KMS-11 (cell line): ENCODE measurements around the gene ORC3.
A peak's percentile ranks its signal among the peaks of the same experiment; 100 is the strongest.

ENCODE experiments used
- H2AFZ ChIP-seq: fragments of 200-600 bp; sonication (generic); 2 replicates; pipeline ENCODE4 v1.6.1; 2016; ENCODE audit warnings: antibody characterized with exemption, mixed run types, low read depth
- H3K27ac ChIP-seq: fragments of 200-600 bp; sonication (generic); 2 replicates; pipeline ENCODE4 v1.6.1; 2016; ENCODE audit warnings: mild to moderate bottlenecking, mixed run types
- H3K27me3 ChIP-seq: fragments of 200-600 bp; sonication (generic); 2 replicates; pipeline ENCODE4 v1.6.1; 2017; ENCODE audit warnings: mild to moderate bottlenecking, low read depth, mixed run types, moderate library complexity; ENCODE audit not compliant: insufficient read depth
- H3K36me3 ChIP-seq: fragments of 200-600 bp; sonication (generic); 2 replicates; pipeline ENCODE4 v1.6.1; 2017; ENCODE audit warnings: mild to moderate bottlenecking, mixed run types; ENCODE audit not compliant: insufficient read depth
- H3K4me1 ChIP-seq: fragments of 200-600 bp; sonication (generic); 2 replicates; pipeline ENCODE4 v1.6.1; 2016; ENCODE audit warnings: mild to moderate bottlenecking, low read depth, mixed run types; ENCODE audit not compliant: poor library complexity, severe bottlenecking
- H3K4me2 ChIP-seq: fragments of 200-600 bp; sonication (generic); 2 replicates; pipeline ENCODE4 v1.7.0; 2016; ENCODE audit warnings: mild to moderate bottlenecking, mixed run types
- H3K4me3 ChIP-seq: fragments of 200-600 bp; sonication (generic); IDR thresholded peaks from 2 replicates; pipeline ENCODE4 v1.6.1; 2017; ENCODE audit warnings: low read depth, low read length, mixed read lengths; ENCODE audit not compliant: insufficient read depth
- H3K79me2 ChIP-seq: fragments of 200-600 bp; sonication (generic); 2 replicates; pipeline ENCODE4 v1.6.1; 2016; ENCODE audit warnings: low read depth, mixed run types; ENCODE audit not compliant: insufficient read depth
- H3K9ac ChIP-seq: fragments of 200-600 bp; sonication (generic); 2 replicates; pipeline ENCODE4 v1.6.1; 2016; ENCODE audit warnings: mild to moderate bottlenecking, mixed run types
- H4K20me1 ChIP-seq: fragments of 200-600 bp; sonication (generic); 2 replicates; pipeline ENCODE4 v1.6.1; 2016; ENCODE audit warnings: mild to moderate bottlenecking, mixed run types; ENCODE audit not compliant: insufficient read depth
- CTCF ChIP-seq: fragments of 200-600 bp; sonication (generic); conservative IDR thresholded peaks from 2 replicates; pipeline ENCODE4 v1.6.1; 2017; ENCODE audit warnings: low read depth, mild to moderate bottlenecking, antibody characterized with exemption, low read length, moderate library complexity, mixed read lengths

ORC3 gene

DNA sequence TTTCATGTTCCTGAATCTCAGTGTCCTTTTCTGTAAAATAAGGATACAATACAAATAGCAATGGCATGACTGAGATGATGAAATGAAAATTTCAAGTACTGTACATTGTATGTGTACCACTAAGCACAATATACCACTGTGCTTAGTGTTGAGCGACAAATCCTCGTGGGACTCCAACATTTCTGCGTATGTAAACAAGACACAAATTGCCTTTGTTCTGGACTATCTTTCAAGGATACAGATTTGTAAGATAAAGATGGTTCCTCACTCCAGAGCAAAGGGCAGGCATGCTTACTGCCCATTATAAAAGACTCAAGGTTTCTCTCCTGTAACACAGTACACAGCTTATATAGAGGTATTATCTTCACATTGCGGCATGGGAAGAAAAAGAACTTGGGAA is 6.1 kb upstream of the ORC3 start:
- Histone ChIP-seq H3K9ac (no peak overlapping the region), H3K27me3 (no peaks in the 10 kb centered on the region), H3K27ac (no peak overlapping the region), H3K36me3 (no peaks in the 10 kb centered on the region), H3K4me3 (no peak overlapping the region), H2AFZ (no peak overlapping the region), H3K79me2 (peaks cover 43% of the 10 kb centered on the region), H3K4me1 (peaks cover 17% of the 10 kb centered on the region), H3K4me2 (no peak overlapping the region), H4K20me1 (no peaks in the 10 kb centered on the region)
- no peak for TF ChIP-seq CTCF

DNA sequence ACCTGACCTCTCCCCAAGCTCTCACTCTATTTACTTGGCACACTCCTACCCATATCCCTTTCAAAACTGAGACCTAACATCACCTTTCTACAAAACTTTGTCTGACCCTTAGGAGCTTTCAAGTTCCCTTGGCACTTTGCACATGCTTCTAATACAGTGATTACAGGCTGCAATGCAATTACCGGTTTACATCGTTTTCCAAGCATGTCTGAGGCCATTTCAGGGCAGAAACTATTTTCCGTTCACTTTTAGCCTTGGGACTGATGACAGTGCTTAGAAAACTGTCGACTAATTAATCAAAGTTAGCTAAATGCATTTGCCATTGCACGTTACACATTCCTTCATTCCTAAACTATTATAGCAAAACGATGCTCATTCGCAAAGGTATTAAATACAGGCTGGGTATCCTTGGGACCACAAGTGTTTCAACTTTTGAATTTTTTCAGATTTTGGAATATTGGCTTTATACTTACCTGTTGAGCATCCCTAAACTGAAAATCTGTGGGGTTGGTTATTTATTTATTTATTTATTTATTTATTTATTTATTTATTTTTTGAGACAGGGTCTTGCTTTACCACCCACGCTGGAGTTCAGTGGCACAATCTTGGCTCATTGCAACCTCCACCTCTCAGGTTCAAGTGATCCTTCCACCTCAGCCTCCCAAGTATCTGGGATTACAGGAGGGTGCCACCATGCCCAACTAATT is 3.4 kb upstream of the ORC3 start:
- H3K4me2 ChIP-seq: no peak overlapping the region
- TF ChIP-seq CTCF: no peak

GRCh38 chr6:87588756-87589407 is 1.1 kb upstream of the ORC3 start:
- Histone ChIP-seq H2AFZ (peak overlapping the region; percentile 66; the same call in 1 of the 2 replicates), H3K4me2 (peak overlapping the region; percentile 54), H3K9ac (peak overlapping the region; percentile 66; the same call in 1 of the 2 replicates), H4K20me1 (no peaks in the 10 kb centered on the region), H3K79me2 (peaks cover 73% of the 10 kb centered on the region), H3K36me3 (no peaks in the 10 kb centered on the region), H3K4me1 (peaks cover 32% of the 10 kb centered on the region), H3K4me3 (peak overlapping the region; percentile 21), H3K27ac (peak overlapping the region; percentile 15; the same call in 1 of the 2 replicates), H3K27me3 (no peaks in the 10 kb centered on the region)
- TF ChIP-seq CTCF: no peak

More for the DNA sequence above, 3.4 kb upstream of the ORC3 start:
- H2AFZ ChIP-seq: no peak overlapping the region
- no peak overlapping the region for H3K4me3 ChIP-seq
- no peaks in the 10 kb centered on the region for H4K20me1 ChIP-seq
- peaks cover 67% of the 10 kb centered on the region for H3K79me2 ChIP-seq
- no peaks in the 10 kb centered on the region for H3K36me3 ChIP-seq
- no peak overlapping the region for H3K27ac ChIP-seq
- peaks cover 24% of the 10 kb centered on the region for H3K4me1 ChIP-seq
- no peak overlapping the region for H3K9ac ChIP-seq
- H3K27me3 ChIP-seq: no peaks in the 10 kb centered on the region

DNA sequence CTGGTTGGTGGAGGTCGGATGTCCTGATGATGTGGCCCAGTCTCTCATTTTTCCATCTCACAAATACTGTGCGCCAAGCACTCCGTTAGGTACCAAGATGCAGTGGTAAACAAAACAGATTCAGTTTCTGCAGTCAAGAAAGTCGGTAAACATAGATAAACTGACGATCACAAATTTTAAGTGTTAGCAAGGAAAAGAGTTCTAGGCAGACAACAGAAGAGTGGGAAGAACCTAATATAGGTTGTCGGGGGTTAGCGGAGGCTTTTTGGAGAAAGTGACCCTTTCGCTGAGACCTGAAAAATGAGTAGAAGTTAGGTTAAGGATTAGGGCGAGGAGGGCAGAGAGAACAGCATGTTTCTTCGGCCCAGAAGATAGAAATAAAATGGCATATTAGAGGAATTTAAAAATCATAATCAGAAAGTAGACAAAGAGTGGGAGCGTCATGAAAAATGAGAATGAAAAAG is 514 bp downstream of the ORC3 start:
- Histone ChIP-seq H3K27ac (peak overlapping the region; percentile 47), H2AFZ (peak overlapping the region; percentile 66; the same call in 1 of the 2 replicates), H3K27me3 (no peaks in the 10 kb centered on the region), H4K20me1 (no peaks in the 10 kb centered on the region), H3K4me1 (peaks cover 32% of the 10 kb centered on the region), H3K9ac (peak overlapping the region; percentile 66; the same call in 1 of the 2 replicates), H3K36me3 (no peaks in the 10 kb centered on the region), H3K4me3 (peak overlapping the region; percentile 40), H3K4me2 (peak overlapping the region; percentile 77), H3K79me2 (peaks cover 67% of the 10 kb centered on the region)
- no peak for TF ChIP-seq CTCF
